Inferior parietal cortex (tissue), 1 donor: ENCODE data around the gene PPP6R2.
A peak's percentile ranks its signal among the peaks of the same experiment; 100 is the strongest.
"Not testable (repeated sequence)": the region's sequence is repeated elsewhere in the genome, so short reads cannot be mapped to it uniquely, and the experiment has no call there.

Experiments
- DNase-seq: peaks from one replicate; pipeline ENCODE4 v3.0.0-alpha.2; 2016; ENCODE audit errors: extremely low spot score

The PPP6R2 gene

DNA sequence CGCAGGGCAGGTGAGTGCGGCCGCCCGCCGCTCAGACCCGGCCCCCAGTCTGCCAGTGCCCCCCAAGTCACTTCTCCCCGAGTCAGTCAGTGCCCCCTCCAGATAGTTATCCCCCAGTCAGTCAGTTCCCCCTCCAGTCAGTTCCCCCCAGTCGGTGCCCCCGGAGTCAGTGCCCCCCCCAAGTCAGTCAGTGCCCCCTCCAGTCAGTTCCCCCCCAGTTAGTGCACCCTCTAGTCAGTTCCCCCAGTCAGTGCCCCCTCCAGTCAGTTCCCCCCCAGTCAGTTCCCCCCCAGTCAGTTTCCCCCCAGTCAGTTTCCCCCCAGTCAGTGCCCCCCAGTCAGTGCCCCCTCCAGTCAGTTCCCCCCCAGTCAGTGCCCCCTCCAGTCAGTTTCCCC, 411 bp downstream of the PPP6R2 start:
- DNase-seq: no peak

DNA sequence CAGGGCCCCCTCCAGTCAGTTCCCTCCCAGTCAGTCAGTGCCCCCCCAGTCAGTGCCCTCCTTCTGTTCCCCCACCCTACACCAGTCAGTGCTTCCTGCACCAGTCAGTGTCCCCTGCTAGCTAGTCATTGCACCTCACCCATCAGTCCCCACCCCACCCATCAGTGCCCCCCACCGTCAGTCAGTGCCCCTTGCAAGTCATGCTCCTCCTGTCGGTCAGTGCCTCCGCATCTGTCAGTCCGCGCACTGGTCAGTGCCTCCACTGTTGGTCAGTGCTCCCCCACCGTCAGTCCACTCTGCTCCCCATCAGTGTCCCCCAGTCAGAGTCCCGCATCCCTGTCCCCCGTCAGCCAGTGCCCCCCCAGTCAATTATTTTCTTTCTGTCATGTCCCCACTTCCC, 3.3 kb downstream of the PPP6R2 start:
- no peak for DNase-seq

DNA sequence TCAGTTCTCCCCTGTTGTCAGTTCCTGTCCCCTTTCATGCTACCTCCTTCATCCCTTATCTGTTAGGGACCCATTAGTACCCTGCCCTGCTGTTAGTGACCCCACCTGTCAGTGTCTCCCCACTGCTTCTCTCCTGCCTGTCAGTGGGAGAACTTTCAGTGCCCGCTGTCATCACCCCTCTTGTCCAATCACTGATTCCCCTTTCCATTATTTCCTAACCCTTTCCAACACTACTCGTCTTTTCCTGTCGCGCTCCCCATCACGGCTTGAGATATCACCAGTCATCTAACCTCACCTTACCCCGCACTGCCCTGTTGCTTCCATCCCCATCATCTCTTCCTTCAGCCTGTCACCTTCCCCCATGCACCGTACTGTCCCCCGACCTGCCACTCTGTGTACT, 4.0 kb downstream of the PPP6R2 start:
- DNase-seq: no peak

DNA sequence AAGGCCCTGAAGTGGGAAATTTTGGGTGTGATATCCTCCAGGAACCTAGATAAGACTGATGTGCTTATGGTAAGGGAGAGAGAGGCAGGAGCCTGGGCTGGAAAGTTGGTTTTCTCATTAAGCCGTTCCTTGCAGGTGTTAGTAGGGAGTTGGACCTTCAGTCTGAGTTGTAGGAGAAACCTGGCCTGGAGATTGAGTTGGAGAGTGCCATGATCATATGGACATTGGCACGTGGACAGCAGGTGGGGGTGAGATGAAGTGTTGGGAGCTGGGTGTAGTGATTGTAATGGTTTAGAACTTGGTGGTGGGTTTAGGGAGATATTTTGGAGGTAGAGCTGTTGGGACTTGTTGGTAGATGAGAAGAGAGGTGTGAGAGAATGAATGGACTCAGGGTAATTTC, 4.9 kb downstream of the PPP6R2 start:
- no peak for DNase-seq

DNA sequence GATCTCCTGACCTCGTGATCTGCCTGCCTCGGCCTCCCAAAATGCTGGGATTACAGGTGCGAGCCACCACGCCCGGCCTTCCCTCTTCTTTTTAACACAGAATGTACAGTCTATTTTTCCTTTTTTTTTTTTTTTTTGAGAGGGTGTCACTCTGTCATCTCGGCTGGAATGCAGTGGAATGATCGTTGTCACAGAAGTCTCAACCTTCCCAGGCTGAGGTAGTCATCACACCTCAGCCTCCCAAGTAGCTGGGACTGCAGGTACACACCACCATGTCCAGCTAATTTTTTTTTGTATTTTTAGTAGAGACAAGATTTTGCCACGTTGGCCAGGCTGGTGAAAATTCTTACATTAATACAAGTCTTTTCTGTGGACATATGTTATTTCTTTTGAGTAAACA, 13.1 kb downstream of the PPP6R2 start:
- no peak for DNase-seq

DNA sequence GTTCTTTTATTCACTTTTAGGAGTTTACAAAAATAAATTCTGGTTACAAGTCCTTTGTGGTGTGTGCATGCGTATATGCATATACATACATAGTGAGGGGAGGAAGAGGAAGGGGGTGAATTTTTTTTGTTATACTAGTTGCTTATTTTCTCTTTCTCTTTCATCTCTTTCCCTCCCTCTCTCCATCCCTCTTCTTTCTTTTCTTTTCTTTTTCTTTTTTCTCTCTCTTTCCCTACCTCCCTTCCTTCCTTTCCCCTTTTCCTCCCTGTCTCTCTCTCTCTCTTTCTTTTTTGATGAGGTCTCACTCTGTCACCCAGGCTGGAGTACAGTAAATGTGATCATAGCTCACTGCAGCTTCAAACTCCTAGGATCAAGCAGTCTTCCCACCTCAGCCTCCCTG, 14.1 kb downstream of the PPP6R2 start:
- DNase-seq: no peak

DNA sequence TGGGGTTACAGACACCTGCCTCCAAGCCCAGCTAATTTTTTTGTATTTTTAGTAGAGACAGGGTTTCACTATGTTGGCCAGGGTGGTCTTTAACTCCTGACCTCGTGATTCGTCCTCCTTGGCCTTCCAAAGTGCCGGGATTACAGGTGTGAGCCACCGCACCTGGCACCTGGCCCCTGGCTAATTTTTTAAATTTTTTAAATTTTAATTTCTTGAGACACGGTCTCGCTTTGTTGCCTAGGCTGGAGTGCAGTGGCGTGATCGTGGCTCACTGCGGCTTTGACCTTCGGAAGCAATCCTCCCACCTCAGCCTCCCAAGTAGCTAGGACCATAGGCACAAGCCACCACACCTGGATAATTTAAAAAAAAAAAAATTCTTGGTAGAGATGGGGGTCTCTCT, 14.6 kb downstream of the PPP6R2 start:
- no peak for DNase-seq

DNA sequence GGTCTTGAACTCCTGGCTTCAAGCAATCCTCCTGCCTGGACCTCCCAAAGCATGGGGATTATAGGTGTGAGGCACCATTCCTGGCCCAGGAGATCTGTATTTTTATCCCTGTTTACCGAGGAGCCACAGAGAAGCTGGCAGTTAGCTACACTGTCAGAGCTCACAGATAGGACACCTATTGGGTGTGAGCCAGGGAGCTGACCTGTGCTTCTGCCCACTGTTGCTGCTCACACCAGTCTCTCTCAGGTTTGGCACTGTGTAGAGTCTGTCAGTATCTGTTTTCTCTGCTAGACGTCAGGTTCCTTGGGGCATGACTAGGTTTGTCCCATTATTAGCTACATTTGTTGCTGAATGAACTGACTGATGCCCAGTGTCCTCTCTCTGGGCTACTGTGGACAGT, 17.5 kb downstream of the PPP6R2 start:
- DNase-seq: no peak

DNA sequence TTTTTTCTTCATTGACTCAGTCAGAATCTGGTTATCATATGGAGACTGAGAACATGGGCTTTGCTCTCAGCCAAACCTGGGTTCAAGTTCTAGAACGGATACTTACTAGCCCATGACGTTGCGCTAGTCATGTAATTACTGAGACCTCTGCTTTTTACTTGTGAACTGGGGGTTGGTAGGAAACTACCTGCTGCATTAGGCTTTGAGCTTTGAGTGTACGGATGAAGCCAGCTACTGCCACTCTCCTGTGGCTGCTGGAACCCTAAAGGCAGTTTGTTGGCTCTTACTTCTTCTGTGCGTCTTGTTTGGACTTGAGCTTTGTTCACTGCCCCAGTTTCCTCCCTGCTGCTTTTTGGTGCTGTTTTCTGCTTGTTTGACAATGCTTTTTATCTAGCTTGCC, 18.1 kb downstream of the PPP6R2 start:
- DNase-seq: no peak

DNA sequence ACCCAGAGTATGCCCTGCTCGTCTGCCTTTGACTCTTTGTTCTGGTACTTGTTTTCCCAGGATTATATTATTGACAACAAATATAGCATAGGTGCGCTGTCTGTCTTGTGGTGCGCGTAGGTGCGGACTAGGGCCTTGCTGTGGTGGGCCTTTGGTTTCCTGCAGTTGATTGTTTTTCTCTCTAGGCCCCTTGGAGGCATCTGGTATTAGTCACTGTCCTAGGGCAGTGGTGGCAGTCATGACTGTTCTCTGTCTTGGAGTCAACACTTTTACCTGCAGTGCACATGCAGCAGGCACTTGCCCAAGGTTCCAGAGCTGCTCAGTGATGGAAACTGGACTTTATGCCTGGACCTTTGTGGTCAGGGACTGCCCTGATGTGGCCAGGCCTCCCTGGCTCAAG, 18.6 kb downstream of the PPP6R2 start:
- no peak for DNase-seq

DNA sequence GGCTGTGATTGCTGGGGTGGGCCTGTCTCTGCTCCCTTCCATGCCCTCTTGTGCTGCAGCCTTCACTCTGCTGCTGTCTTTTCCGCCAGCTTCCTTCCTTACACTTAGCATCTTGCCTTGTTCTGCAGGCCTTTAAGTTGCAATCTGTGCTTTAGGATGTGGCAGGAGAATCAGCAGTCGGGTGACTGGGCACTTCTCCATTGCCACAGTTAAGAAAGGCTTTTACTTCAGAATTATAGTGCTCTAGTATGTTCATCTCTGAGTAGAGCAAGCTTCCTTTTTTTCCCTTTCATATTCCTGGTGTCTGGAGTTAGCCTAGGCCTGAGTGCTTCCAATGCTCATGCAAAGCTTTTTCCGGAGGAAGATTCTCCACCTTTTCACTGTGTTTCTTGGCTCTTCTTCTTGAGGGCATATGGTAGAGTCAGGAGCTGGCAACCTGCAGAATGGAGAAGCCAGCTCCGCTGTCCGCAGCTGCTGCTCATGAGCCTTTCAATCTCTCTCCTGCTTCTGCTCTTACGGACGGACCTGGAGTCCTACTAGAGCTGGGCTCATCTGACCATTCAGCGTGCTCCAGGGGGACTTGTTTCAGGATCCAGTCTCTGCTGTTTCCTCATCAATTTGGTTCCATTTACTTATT, 20.2 kb downstream of the PPP6R2 start:
- peak; percentile 22 for DNase-seq

DNA sequence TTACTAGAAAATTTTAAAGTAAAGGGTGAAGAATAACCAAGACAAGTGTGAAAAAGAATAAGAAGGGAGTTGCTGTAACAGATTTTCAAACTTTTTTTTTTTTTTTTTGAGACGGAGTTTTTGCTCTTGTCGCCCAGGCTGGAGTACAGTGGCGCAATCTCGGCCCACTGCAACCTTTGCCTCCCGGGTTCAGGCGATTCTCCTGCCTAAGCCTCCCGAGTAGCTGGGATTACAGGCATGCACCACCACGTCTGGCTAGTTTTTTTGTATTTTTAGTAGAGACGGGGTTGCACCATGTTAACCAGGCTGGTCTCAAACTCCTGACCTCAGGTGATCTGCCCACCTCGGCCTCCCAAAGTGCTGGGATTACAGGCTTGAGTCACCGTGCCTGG, 20.7 kb downstream of the PPP6R2 start:
- not testable (repeated sequence) for DNase-seq

DNA sequence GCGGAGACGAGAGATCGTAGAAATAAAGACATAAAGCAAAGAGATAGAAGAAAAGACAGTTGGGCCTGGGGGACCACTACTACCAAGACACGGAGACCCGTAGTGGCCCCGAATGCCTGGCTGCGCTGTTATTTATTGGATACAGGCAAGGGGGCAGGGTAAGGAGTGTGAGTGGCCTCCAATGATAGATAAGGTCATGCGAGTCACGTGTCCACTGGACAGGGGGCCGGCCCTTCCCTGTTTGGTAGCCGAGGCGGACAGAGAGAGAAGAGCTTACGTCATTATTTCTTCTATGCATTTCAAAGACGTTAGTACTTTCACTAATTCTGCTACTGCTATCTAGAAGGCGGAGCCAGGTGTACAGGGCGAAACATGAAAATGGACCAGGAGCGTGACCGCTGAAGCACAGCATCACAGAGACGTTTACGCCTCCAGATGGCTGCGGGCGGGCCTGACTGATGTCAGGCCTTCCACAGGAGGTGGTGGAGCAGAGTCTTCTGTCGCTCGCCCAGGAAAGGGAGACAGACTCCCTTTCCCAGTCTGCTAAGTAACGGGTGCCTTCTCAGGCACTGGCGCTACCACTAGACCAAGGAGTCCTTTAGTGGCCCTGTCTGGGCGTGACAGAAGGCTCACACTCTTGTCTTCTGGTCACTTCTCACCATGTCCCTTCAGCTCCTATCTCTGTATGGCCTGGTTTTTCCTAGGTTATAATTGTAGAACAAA, 24.8 kb downstream of the PPP6R2 start:
- no peak for DNase-seq

DNA sequence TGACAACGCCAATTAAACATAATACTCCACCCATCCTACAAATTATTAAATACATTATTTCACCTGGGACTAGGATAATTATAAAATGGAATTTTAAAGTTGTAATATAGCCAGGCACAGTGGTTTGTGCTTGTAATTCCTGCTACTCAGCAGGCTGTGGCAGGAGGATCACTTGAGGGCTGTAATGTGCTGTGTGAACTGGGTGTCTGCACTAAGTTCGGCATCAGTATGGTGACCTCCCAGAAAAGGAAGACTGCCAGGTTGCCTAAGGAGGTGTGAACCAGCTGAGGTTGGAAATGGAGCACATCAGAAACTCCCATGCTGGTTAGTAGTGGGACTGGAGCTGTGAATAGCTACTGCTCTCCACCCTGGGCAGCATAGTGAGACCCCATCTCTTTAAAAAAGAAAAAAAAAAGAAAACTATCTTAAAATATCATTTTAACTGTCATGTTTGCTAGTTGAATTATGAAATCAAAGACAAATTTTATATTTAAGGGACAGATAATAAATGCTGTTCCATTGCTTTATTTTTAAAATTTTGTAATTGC, 28.0 kb downstream of the PPP6R2 start:
- DNase-seq: no peak

DNA sequence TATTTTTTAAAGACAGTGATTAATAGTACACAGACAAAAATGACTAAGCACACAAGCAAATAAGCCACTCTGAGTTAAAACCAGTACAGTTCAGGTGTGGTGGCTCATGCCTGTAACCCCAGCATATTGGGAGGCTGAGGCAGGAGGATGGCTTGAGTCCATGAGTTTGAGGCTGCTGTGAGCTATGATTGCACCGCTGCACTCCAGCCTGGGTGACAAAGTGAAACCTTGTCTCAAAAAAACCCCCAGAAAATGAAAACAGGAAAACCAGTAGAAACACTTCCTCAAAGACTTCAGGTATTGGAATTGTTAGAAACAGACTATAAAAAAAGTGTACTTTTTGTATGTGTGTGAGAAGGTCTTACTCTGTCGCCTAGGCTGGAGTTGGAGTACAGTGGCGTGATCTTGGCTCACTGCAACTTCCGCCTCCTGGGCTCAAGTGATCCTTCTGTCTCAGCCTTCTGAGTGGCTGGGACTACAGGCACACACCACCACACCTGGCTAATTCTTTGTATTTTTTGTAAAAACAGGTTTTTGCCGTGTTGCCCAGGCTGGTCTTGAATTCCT, 33.0 kb downstream of the PPP6R2 start:
- no peak for DNase-seq

DNA sequence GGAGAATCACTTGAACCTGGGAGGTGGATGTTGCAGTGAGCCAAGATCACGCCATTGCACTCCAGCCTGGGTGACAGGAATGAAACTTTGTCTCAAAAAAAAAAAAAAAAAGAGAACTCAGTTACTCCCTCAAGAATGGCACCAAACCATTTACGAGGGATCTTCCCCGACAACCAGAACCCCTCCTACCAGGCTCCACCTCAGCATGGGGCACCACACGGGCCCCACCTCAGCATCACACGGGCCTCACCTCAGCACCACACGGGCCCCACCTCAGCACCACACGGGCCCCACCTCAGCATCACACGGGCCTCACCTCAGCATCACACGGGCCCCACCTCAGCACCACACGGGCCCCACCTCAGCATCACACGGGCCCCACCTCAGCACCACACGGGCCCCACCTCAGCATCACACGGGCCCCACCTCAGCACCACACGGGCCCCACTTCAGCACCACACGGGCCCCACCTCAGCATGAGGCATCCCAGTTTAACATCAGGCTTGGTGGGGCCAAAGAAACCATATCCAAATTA, 38.0 kb downstream of the PPP6R2 start:
- DNase-seq: not testable (repeated sequence)

DNA sequence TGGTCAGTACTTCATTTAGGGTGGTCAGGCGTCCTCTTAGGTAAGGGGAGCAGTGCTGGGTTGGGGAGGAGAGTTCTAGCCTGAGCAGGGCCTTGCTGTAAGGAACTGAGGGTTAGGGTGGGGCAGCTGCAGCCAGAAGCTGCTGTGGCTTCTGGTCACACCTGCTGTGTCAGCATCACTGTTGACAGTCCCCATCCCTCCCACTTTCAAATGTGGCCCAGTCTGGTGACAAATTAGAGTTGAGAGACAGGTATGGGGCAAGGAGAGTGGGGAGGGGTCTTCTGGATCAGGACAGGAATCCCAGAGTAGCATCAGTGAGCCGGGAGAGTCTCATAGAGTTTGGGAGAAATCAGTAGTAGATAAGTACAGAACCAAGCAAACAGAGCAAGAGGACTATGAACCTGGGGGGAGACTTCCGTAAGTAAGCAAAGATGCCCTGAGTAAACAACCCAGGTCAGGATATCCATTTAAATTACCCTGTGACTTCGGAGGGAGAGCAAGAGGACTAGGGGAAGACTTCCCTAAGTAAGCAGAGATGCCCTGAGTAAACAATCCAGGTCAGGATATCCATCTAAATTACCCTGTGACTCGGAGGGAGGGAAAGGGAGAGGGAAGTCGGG, 53.7 kb downstream of the PPP6R2 start:
- no peak for DNase-seq

DNA sequence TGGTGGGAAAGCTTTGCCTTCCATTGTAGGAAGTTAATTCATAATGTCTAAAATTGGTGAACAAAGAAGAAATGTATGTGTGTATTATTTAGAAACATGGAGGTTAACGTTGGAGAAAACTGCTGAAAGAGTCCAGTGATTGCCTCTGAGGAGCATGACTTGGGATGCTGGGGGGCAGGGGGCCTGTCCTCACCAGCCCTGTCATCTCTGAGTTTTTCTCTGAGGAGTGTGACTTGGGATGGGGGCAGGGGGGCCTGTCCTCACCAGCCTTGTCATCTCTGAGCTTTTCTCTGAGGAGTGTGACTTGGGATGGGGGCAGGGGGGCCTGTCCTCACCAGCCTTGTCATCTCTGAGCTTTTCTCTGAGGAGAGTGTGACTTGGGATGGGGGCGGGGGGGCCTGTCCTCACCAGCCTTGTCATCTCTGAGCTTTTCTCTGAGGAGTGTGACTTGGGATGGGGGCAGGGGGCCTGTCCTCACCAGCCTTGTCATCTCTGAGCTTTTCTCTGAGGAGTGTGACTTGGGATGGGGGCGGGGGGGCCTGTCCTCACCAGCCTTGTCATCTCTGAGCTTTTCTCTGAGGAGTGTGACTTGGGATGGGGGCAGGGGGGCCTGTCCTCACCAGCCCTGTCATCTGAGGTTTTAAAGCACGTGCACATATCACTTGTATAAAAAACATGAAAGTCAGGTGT, 54.4 kb downstream of the PPP6R2 start:
- DNase-seq: not testable (repeated sequence)

DNA sequence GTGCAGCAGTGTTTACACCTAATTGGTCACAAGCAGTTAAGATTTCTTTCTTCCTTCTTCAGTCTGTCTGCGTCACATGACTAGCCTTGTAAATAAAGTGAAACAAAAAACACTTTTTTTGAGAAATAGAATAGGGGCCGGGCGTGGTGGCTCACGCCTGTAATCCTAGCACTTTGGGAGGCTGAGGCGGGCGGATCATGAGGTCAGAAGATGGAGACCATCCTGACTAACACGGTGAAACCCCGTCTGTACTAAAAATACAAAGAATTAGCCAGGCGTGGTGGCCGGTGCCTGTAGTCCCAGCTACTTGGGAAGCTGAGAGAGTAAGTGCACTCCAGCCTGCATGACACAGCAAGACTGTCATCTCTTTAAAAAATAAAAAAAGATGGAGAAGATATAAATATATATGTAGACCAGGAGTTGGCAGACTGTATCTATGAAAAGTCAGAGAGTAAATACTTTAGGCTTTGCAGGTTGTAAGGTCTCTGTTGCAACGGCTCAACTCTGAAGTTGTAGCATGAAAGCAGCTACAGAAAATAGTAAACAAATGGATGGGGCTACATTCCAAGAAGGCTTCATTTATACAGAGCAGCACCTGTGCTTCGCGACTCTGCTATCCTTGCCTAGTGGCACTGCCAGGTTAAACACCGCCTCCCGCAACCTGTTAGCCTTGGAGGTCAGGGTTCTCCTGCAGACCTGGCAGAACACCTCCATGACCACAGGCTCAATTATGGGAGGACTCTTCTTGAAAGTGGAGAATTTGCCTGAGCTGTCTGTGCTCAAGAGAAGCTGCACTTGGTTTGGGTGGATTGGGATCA, 55.9 kb downstream of the PPP6R2 start:
- DNase-seq: no peak

DNA sequence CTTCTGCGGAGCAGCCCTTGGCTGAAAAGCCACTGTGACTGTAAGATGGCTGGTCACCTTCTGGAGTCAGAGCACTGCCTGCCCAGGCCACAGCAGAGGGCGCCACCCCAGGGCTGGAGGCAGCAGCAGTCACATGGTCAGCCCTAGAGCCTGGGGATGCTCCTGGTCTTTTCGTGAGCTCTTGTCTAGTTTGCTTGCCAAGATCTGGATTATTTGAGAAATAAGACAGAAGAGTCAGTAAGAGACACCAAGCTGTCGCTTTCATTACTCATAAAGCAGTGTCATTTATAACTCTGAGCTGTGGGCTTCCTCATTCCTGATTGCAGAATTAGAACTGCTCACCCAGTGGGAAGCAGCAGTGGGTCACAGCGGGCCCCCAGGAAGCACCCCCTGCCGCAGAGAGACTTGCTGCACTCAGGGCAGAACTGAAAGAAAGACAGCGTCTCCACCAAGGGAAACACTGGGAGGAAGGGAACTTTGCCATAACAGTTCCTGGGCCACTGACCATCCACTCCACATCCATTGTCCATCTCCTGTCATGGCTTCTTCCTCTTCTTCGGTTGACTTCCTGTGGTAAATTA, 56.7 kb downstream of the PPP6R2 start:
- DNase-seq: peak; percentile 55

DNA sequence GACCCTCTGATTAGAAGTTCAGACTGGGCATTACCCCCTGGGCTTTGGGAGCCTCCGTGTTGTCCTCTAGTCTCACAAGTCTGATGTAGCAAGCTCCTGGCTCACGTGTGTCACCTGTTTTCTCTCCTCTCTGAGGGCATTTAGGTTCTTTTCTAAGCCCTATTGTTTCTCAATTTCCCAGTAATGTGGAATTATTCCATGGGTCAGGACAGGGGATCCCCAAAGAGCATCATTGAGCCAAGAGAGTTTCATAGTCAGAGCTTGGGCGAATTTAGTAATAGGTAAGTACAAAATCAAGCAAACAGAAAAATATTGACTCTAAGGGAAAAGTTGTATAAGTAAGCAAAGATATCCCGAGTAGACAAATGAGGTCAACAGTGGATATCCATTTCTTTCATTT, 57.3 kb downstream of the PPP6R2 start:
- DNase-seq: no peak
